Measurements from ENCODE around the gene MARCHF11. TPM values are rescaled to one million over a fixed set of nuclear protein-coding genes. Genes with fewer than 3 reads are reported as not detected.

The MARCHF11 gene
- total RNA-seq, 6 experiments from 2014 or later, result not detected

GRCh38 chr5:16028708-16029107 lies 150.9 kb downstream of the MARCHF11 start:
- H3K4me3 ChIP-seq, result no peak overlapping the region
- H3K4me1 ChIP-seq, result no peaks in the 10 kb centered on the region
- TF ChIP-seq CTCF (IDR thresholded peaks at IDR 0.05), result no peak
- no peak for TF ChIP-seq POLR2A (IDR thresholded peaks at IDR 0.05)
- H3K9me3 ChIP-seq, result no peaks in the 10 kb centered on the region
- no peak overlapping the region for H3K27ac ChIP-seq
- H3K36me3 ChIP-seq, result no peaks in the 10 kb centered on the region
- no peak for ATAC-seq
- H3K27me3 ChIP-seq, result no peaks in the 10 kb centered on the region
- no peak for DNase-seq
- intact Hi-C loops (cut with DNase I), result no loop called here
- 52% methylated on average over 2 of the region's 3 CpGs for WGBS (ENCODE audit: insufficient coverage, low coverage, low lambda C conversion rate, missing lambda C conversion rate)

- H3K36me3 ChIP-seq, result no peaks in the 10 kb centered on the region
- H3K4me3 ChIP-seq, result no peak overlapping the region
- H3K27ac ChIP-seq, result no peak overlapping the region
- H3K9me3 ChIP-seq, result no peaks in the 10 kb centered on the region
- no peaks in the 10 kb centered on the region for H3K27me3 ChIP-seq
- ATAC-seq, result no peak
- no peak for TF ChIP-seq POLR2A (IDR thresholded peaks at IDR 0.05)
- no peak for TF ChIP-seq CTCF (IDR thresholded peaks at IDR 0.05)
- H3K4me1 ChIP-seq, result no peaks in the 10 kb centered on the region
- intact Hi-C loops (cut with DNase I), result no loop called here
- no peak for DNase-seq
Measured at GRCh38 chr5:16025681-16026080, 153.9 kb downstream of the MARCHF11 start.

GRCh38 chr5:16018970-16019369 lies 160.6 kb downstream of the MARCHF11 start:
- TF ChIP-seq CTCF (IDR thresholded peaks at IDR 0.05) (no peak), POLR2A (IDR thresholded peaks at IDR 0.05) (no peak)
- intact Hi-C loops (cut with DNase I), result no loop called here
- no peak overlapping the region for H3K4me3 ChIP-seq
- DNase-seq, result no peak
- 41% methylated on average over 3 of the region's 3 CpGs for WGBS (ENCODE audit: insufficient coverage, low coverage, low lambda C conversion rate, missing lambda C conversion rate)
- no peaks in the 10 kb centered on the region for H3K36me3 ChIP-seq
- no peak for ATAC-seq
- no peaks in the 10 kb centered on the region for H3K4me1 ChIP-seq
- H3K9me3 ChIP-seq, result no peaks in the 10 kb centered on the region
- H3K27ac ChIP-seq, result no peak overlapping the region
- H3K27me3 ChIP-seq, result no peaks in the 10 kb centered on the region

GRCh38 chr5:16017720-16018119 lies 161.9 kb downstream of the MARCHF11 start:
- H3K9me3 ChIP-seq, result no peaks in the 10 kb centered on the region
- TF ChIP-seq POLR2A (IDR thresholded peaks at IDR 0.05) (no peak), CTCF (IDR thresholded peaks at IDR 0.05) (no peak)
- DNase-seq (no peak), ATAC-seq (no peak)
- H3K4me1 ChIP-seq, result no peaks in the 10 kb centered on the region
- 18% methylated on average over 2 of the region's 2 CpGs for WGBS (ENCODE audit: insufficient coverage, low coverage, low lambda C conversion rate, missing lambda C conversion rate)
- no peak overlapping the region for H3K4me3 ChIP-seq
- no peaks in the 10 kb centered on the region for H3K27me3 ChIP-seq
- no peak overlapping the region for H3K27ac ChIP-seq
- intact Hi-C loops (cut with DNase I), result no loop called here
- H3K36me3 ChIP-seq, result no peaks in the 10 kb centered on the region

Small RNA genes within 50 kb of the gene (small RNA-seq; reads per million reads assigned to genes)
- 0.19 to 0.52 reads per million in 2 experiments for gene RNA5SP178

All from right lobe of liver (tissue), 6 donors.